HL-60 (cell line): ENCODE measurements around the gene SDCBP2.

Source experiments
- GABPA ChIP-seq: IDR thresholded peaks from 2 replicates; pipeline ENCODE4 v1.6.1; 2012; ENCODE audit warnings: low read depth
- POLR2AphosphoS5 ChIP-seq: IDR thresholded peaks from 2 replicates; pipeline ENCODE4 v1.6.1; 2012; ENCODE audit warnings: low read depth
- TF ChIP-seq, protein P1 (sequence below): IDR thresholded peaks from one replicate; pipeline ENCODE4 v1.5.1; 2011; ENCODE audit warnings: low read length, control low read depth, inconsistent platforms; ENCODE audit not compliant: insufficient read depth

DNA sequence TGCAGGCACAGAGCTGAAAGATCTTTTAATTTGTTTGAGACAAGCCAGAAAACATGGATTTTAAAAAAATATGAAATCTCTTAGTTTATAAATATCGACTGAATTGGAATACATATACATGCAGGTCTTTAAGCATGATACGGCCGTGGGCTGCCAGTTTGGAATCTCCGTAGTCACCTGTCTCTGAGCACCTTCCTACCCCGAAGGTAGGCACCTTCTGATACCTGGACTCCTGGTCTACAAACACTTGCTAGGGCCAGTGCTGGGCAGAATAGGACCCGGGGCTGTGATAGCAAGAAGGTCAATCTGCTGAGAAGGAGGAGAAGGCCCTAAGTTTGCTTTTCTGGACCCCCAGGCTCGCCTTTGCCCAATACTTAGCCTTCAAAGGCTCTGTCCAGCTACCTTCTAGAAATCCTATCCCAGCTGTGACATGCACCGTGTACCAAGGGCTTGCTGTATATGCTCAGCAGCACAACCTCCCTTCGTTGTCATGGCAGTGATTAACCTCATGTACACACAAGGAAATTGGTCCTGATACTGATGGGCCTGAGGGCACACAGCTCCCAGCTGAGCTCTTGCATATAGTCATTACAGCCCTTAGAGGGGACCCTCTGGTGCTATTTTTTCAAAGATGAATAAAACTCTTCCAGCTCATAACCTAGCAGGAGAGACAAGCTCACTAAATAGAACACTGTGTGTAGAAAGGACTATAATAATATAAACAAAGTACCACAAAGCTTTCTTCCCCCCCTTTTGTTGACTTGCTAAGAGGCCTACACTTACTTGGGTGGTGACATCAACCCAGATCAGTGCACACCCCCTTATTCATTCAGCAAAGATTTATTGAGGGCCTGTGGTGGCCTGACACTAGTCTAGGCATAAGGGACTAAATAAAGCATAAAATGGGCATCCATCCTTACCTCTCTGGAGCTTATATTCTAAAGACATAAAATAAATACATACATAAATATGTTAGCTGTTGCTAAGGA lies 45.1 kb downstream of the SDCBP2 start:
- TF ChIP-seq, protein P1, sequence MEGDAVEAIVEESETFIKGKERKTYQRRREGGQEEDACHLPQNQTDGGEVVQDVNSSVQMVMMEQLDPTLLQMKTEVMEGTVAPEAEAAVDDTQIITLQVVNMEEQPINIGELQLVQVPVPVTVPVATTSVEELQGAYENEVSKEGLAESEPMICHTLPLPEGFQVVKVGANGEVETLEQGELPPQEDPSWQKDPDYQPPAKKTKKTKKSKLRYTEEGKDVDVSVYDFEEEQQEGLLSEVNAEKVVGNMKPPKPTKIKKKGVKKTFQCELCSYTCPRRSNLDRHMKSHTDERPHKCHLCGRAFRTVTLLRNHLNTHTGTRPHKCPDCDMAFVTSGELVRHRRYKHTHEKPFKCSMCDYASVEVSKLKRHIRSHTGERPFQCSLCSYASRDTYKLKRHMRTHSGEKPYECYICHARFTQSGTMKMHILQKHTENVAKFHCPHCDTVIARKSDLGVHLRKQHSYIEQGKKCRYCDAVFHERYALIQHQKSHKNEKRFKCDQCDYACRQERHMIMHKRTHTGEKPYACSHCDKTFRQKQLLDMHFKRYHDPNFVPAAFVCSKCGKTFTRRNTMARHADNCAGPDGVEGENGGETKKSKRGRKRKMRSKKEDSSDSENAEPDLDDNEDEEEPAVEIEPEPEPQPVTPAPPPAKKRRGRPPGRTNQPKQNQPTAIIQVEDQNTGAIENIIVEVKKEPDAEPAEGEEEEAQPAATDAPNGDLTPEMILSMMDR, result no peak
- TF ChIP-seq GABPA (no peak), POLR2AphosphoS5 (no peak)
